ENCODE results near the gene PGLYRP2.

- no peak for TF ChIP-seq CTCF (IDR thresholded peaks at IDR 0.05; ENCODE audit: poor library complexity, severe bottlenecking)
- no peak for TF ChIP-seq EZH2 (IDR thresholded peaks at IDR 0.05; ENCODE audit: borderline replicate concordance, insufficient read depth, low read length, poor library complexity, severe bottlenecking)
- TF ChIP-seq RAD21 (conservative IDR thresholded peaks at IDR 0.05), result no peak
These were observed 46.0 kb upstream of the PGLYRP2 start for GRCh38 chr19:15525291-15525690.
